Upper lobe of left lung (tissue), 4 donors: ENCODE measurements around the gene C2.

Experiments
- CTCF ChIP-seq, 6 experiments: fragments of 450-650 bp in 4 of 6; fragments of 200-600 bp in 2 of 6; sonication (generic) in 2 of 6; IDR thresholded peaks; one replicate each; pipeline ENCODE4 v1.5.1; 2016 to 2019; ENCODE audit warnings: antibody characterized with exemption in 6 of 6
- POLR2A ChIP-seq, 4 donors: fragments of 450-650 bp; IDR thresholded peaks; one replicate each; pipeline ENCODE4 v1.5.1; 2016 to 2017; ENCODE audit warnings: antibody characterized with exemption in 4 of 4, mild to moderate bottlenecking in 2 of 4
- POLR2AphosphoS5 ChIP-seq, 2 donors: sonication (generic); formaldehyde crosslinking; IDR thresholded peaks; one replicate each; pipeline ENCODE4 v1.5.1; 2017; ENCODE audit warnings: antibody characterized with exemption in 2 of 2

GRCh38 chr6:31979238-31979898, 51.9 kb downstream of the C2 start:
- TF ChIP-seq POLR2AphosphoS5 (IDR thresholded peaks at IDR 0.05) (no peak), CTCF (IDR thresholded peaks at IDR 0.05) (no peak), POLR2A (IDR thresholded peaks at IDR 0.05) (no peak)
